SK-N-SH treated with all-trans-retinoic acid at 6 μM for 48 hours (cell line): ENCODE measurements around the gene IFT80.
A peak's percentile ranks its signal among the peaks of the same experiment; 100 is the strongest.
"Not testable (repeated sequence)": the region's sequence is repeated elsewhere in the genome, so short reads cannot be mapped to it uniquely, and the experiment has no call there.

Source experiments
- ATAC-seq: fragments of 200-7000 bp; cut with Tn5 transposase; 3 replicates; pipeline ENCODE4 v1.9.1; 2020; ENCODE audit warnings: mild to moderate bottlenecking, moderate library complexity
- ARNTL ChIP-seq: fragments of 450-650 bp; formaldehyde crosslinking; IDR thresholded peaks from 2 replicates; pipeline ENCODE4 v1.5.0; 2020; ENCODE audit warnings: low read depth, mild to moderate bottlenecking, moderate library complexity, borderline replicate concordance
- BACH2 ChIP-seq: fragments of 250-450 bp; sonication (Bioruptor Pico); IDR thresholded peaks from 2 replicates; pipeline ENCODE4 v1.9.0; 2021; ENCODE audit warnings: mild to moderate bottlenecking, borderline replicate concordance
- CSDC2 ChIP-seq: fragments of 250-450 bp; sonication (Bioruptor Pico); IDR thresholded peaks from 2 replicates; pipeline ENCODE4 v1.5.0; 2020; ENCODE audit warnings: mild to moderate bottlenecking, moderate library complexity
- ESRRG ChIP-seq: fragments of 250-450 bp; sonication (Bioruptor Pico); IDR thresholded peaks from 2 replicates; pipeline ENCODE4 v1.6.1; 2021; ENCODE audit warnings: mild to moderate bottlenecking
- GLIS3 ChIP-seq: fragments of 250-450 bp; sonication (Bioruptor Pico); IDR thresholded peaks from 2 replicates; pipeline ENCODE4 v1.5.0; 2020; ENCODE audit warnings: mild to moderate bottlenecking, moderate library complexity
- ISL1 ChIP-seq: fragments of 250-450 bp; sonication (Bioruptor Pico); IDR thresholded peaks from 2 replicates; pipeline ENCODE4 v2.1.2; 2022; ENCODE audit warnings: mild to moderate bottlenecking, moderate library complexity
- OSR1 ChIP-seq: fragments of 250-450 bp; sonication (Bioruptor Pico); IDR thresholded peaks from 2 replicates; pipeline ENCODE4 v1.8.0; 2022; ENCODE audit warnings: moderate library complexity, mild to moderate bottlenecking, inconsistent platforms
- TCF4 ChIP-seq: fragments of 250-450 bp; sonication (Bioruptor Pico); IDR thresholded peaks from 2 replicates; pipeline ENCODE4 v1.8.0; 2021; ENCODE audit warnings: mild to moderate bottlenecking, moderate library complexity, borderline replicate concordance
- TOX ChIP-seq: fragments of 250-450 bp; sonication (Bioruptor Pico); IDR thresholded peaks from 2 replicates; pipeline ENCODE4 v1.8.0; 2021; ENCODE audit warnings: mild to moderate bottlenecking, moderate library complexity, borderline replicate concordance
- ZC3H10 ChIP-seq: fragments of 250-450 bp; sonication (Bioruptor Pico); IDR thresholded peaks from 2 replicates; pipeline ENCODE4 v1.5.1; 2021; ENCODE audit warnings: mild to moderate bottlenecking, moderate library complexity
- ZFP3 ChIP-seq: fragments of 250-450 bp; sonication (Bioruptor Pico); IDR thresholded peaks from 2 replicates; pipeline ENCODE4 v1.5.0; 2020; ENCODE audit warnings: mild to moderate bottlenecking, moderate library complexity
- ZFP30 ChIP-seq: fragments of 450-650 bp; formaldehyde crosslinking; IDR thresholded peaks from 2 replicates; pipeline ENCODE4 v1.5.0; 2022; ENCODE audit warnings: mild to moderate bottlenecking, moderate library complexity
- ZNF565 ChIP-seq: fragments of 450-650 bp; formaldehyde crosslinking; conservative IDR thresholded peaks from 2 replicates; pipeline ENCODE4 v1.5.0; 2020; ENCODE audit warnings: low read depth, mild to moderate bottlenecking, moderate library complexity
- ZNF70 ChIP-seq: fragments of 450-650 bp; formaldehyde crosslinking; IDR thresholded peaks from 2 replicates; pipeline ENCODE4 v1.5.0; 2020; ENCODE audit warnings: mild to moderate bottlenecking, moderate library complexity
- ZNF8 ChIP-seq: fragments of 450-650 bp; formaldehyde crosslinking; IDR thresholded peaks from 2 replicates; pipeline ENCODE4 v1.5.0; 2020; ENCODE audit warnings: mild to moderate bottlenecking, moderate library complexity
- TF ChIP-seq, protein P1 (sequence below): fragments of 250-450 bp; sonication (Bioruptor Pico); IDR thresholded peaks from 2 replicates; pipeline ENCODE4 v1.8.0; 2020; ENCODE audit warnings: mild to moderate bottlenecking, moderate library complexity, borderline replicate concordance
- TF ChIP-seq, protein P2 (sequence below): fragments of 250-450 bp; sonication (Bioruptor Pico); IDR thresholded peaks from 2 replicates; pipeline ENCODE4 v1.5.1; 2021; ENCODE audit warnings: mild to moderate bottlenecking, moderate library complexity
- TF ChIP-seq, protein P3 (sequence below): fragments of 250-450 bp; sonication (Bioruptor Pico); IDR thresholded peaks from 2 replicates; pipeline ENCODE4 v1.8.0; 2021; ENCODE audit warnings: low read depth, mild to moderate bottlenecking, moderate library complexity, borderline replicate concordance
- TF ChIP-seq, protein P4 (sequence below): fragments of 250-450 bp; sonication (Bioruptor Pico); IDR thresholded peaks from 2 replicates; pipeline ENCODE4 v1.5.1; 2020; ENCODE audit warnings: low read depth, mild to moderate bottlenecking, moderate library complexity
- TF ChIP-seq, protein P5 (sequence below): fragments of 250-450 bp; sonication (Bioruptor Pico); IDR thresholded peaks from 2 replicates; pipeline ENCODE4 v1.5.0; 2020; ENCODE audit warnings: mild to moderate bottlenecking, moderate library complexity

IFT80 gene

DNA sequence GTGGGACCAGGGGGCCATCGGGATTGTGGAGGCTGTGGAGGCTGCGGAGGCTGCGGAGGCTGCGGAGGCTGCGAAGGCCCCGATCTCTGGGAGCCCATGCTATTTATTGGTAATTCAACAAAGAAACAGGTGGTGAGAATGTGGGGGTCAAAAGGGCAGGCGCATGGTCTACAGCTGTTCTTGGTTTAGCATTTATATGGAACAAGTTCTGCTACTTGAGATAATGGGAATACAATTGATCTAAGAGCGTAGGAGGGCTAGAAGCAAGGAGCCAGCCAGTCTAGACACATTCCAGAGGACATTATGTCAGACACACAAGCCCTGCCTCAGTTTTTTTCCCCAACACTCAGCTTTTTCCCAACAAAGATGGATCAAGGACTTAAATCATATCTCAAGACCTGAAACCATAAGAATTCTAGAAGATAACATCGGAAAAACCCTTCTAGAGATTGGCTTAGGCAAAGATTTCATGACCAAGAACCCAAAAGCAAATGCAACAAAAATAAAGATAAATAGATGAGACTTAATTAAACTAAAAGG is 153.7 kb downstream of the IFT80 start (continued):
- TF ChIP-seq, protein P1, sequence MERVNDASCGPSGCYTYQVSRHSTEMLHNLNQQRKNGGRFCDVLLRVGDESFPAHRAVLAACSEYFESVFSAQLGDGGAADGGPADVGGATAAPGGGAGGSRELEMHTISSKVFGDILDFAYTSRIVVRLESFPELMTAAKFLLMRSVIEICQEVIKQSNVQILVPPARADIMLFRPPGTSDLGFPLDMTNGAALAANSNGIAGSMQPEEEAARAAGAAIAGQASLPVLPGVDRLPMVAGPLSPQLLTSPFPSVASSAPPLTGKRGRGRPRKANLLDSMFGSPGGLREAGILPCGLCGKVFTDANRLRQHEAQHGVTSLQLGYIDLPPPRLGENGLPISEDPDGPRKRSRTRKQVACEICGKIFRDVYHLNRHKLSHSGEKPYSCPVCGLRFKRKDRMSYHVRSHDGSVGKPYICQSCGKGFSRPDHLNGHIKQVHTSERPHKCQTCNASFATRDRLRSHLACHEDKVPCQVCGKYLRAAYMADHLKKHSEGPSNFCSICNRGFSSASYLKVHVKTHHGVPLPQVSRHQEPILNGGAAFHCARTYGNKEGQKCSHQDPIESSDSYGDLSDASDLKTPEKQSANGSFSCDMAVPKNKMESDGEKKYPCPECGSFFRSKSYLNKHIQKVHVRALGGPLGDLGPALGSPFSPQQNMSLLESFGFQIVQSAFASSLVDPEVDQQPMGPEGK (CRISPR knock-in tag): no peak
- TF ChIP-seq BACH2 (CRISPR knock-in tag) (no peak), ARNTL (no peak), OSR1 (CRISPR knock-in tag) (no peak), TCF4 (CRISPR knock-in tag) (no peak), ZFP3 (no peak)

DNA sequence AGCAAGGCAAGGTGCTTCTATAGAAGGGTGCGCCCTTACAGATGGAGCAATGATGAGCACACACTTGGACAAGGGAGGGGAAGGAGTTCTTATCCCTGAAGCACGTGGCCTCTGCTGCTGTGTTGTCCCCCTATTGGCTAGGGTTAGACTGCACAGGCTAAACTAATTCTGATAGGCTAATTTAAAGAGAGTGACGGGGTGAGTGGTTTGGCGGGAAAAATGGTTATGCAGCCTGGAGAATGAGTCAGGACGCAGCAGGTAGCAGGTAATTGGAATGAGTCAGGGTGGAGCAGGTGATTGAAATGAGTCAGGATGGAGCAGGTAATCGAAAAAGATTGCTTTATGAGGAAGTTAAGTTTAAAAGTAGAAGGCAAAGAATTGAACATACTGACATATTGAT is 158.3 kb downstream of the IFT80 start:
- ATAC-seq: not testable (repeated sequence)

DNA sequence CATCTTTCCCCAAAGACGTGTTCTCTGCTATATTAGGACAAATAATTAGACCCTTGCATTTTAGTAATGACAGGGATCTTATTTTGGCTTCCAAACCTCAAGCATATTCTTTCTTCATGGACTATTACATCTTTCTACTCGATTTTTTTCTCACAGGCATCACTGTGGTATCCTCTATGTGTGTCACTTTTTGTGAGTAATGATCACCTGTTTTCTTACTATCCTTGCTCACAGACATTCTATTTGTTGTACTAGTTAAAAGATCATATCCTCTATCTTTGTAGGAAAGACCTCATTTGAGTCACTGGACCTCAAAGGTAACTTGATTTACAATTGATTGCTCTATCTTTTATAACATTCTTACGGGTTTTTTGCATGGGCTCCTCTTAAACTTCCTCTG is 167.0 kb downstream of the IFT80 start:
- no peak for ATAC-seq
- TF ChIP-seq ZNF565 (CRISPR knock-in tag) (no peak), GLIS3 (CRISPR knock-in tag) (no peak), TOX (CRISPR knock-in tag) (no peak), ZFP3 (no peak), OSR1 (CRISPR knock-in tag) (no peak), CSDC2 (CRISPR knock-in tag) (no peak), BACH2 (CRISPR knock-in tag) (no peak), ESRRG (CRISPR knock-in tag) (no peak), ZFP30 (CRISPR knock-in tag) (no peak), ZC3H10 (no peak), ZNF8 (CRISPR knock-in tag) (no peak), ZNF70 (CRISPR knock-in tag) (no peak), ARNTL (no peak), ISL1 (no peak)
- TF ChIP-seq, protein P2, sequence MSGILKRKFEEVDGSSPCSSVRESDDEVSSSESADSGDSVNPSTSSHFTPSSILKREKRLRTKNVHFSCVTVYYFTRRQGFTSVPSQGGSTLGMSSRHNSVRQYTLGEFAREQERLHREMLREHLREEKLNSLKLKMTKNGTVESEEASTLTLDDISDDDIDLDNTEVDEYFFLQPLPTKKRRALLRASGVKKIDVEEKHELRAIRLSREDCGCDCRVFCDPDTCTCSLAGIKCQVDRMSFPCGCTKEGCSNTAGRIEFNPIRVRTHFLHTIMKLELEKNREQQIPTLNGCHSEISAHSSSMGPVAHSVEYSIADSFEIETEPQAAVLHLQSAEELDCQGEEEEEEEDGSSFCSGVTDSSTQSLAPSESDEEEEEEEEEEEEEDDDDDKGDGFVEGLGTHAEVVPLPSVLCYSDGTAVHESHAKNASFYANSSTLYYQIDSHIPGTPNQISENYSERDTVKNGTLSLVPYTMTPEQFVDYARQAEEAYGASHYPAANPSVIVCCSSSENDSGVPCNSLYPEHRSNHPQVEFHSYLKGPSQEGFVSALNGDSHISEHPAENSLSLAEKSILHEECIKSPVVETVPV: no peak

- no peak for TF ChIP-seq OSR1 (CRISPR knock-in tag)
- no peak for TF ChIP-seq ZFP30 (CRISPR knock-in tag)
- TF ChIP-seq, protein P2: no peak
- TF ChIP-seq ZNF8 (CRISPR knock-in tag): no peak
- no peak for TF ChIP-seq TOX (CRISPR knock-in tag)
- peak; percentile 82 for TF ChIP-seq ZNF70 (CRISPR knock-in tag)
- no peak for TF ChIP-seq GLIS3 (CRISPR knock-in tag)
Measured at GRCh38 chr3:160227419-160227818, 171.6 kb downstream of the IFT80 start.

DNA sequence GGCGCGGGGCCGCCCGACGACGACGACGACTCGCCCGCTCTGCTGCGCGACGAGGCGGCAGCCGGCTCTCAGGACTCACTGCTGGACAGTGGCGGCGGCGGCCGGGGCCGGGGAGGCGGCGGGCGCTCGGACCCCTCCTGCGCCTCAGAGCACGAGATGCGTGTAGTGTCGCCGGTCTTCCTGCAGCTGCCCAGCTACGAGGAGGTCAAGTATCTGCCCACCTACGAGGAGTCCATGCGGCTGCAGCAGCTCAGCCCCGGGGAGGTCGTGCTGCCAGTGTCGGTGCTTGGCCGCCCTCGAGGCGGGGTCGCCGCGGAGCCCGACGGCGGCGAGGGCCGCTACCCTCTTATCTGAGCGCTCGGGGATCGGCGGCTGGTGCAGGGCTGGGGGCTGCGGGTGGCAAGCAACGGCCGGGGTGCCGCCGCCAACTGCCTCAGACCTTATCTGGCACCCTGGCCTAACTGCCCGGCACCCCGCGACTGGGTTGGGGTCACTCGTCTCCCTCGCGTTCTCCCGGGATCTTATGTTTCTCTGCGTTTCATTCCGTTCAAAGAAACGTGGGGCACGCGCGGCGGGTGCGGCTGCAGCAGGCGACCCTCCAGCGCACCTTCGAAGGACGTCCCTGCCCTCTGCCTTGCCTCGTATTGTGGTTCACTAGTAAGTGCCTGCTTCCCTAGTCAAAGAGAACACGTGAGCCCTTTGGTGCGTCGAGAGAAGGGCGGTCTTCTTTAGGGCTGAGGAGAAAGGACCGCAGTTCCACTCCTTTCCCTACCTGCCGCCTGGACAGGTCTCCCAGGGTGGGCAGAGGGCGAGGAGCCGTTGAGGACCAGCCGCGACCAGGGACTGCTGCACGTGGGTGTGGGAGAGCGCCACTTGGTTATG is 172.8 kb downstream of the IFT80 start:
- ATAC-seq: peak; percentile 51
- TF ChIP-seq CSDC2 (CRISPR knock-in tag): no peak
- TF ChIP-seq OSR1 (CRISPR knock-in tag): no peak
- TF ChIP-seq, protein P3, sequence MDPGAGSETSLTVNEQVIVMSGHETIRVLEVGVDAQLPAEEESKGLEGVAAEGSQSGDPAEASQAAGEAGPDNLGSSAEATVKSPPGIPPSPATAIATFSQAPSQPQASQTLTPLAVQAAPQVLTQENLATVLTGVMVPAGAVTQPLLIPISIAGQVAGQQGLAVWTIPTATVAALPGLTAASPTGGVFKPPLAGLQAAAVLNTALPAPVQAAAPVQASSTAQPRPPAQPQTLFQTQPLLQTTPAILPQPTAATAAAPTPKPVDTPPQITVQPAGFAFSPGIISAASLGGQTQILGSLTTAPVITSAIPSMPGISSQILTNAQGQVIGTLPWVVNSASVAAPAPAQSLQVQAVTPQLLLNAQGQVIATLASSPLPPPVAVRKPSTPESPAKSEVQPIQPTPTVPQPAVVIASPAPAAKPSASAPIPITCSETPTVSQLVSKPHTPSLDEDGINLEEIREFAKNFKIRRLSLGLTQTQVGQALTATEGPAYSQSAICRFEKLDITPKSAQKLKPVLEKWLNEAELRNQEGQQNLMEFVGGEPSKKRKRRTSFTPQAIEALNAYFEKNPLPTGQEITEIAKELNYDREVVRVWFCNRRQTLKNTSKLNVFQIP: no peak
- TF ChIP-seq, protein P4, sequence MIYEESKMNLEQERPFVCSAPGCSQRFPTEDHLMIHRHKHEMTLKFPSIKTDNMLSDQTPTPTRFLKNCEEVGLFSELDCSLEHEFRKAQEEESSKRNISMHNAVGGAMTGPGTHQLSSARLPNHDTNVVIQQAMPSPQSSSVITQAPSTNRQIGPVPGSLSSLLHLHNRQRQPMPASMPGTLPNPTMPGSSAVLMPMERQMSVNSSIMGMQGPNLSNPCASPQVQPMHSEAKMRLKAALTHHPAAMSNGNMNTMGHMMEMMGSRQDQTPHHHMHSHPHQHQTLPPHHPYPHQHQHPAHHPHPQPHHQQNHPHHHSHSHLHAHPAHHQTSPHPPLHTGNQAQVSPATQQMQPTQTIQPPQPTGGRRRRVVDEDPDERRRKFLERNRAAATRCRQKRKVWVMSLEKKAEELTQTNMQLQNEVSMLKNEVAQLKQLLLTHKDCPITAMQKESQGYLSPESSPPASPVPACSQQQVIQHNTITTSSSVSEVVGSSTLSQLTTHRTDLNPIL: no peak
- TF ChIP-seq GLIS3 (CRISPR knock-in tag): no peak
- TF ChIP-seq ZC3H10: no peak
- TF ChIP-seq ZNF70 (CRISPR knock-in tag): no peak
- no peak for TF ChIP-seq ARNTL
- TF ChIP-seq, protein P5, sequence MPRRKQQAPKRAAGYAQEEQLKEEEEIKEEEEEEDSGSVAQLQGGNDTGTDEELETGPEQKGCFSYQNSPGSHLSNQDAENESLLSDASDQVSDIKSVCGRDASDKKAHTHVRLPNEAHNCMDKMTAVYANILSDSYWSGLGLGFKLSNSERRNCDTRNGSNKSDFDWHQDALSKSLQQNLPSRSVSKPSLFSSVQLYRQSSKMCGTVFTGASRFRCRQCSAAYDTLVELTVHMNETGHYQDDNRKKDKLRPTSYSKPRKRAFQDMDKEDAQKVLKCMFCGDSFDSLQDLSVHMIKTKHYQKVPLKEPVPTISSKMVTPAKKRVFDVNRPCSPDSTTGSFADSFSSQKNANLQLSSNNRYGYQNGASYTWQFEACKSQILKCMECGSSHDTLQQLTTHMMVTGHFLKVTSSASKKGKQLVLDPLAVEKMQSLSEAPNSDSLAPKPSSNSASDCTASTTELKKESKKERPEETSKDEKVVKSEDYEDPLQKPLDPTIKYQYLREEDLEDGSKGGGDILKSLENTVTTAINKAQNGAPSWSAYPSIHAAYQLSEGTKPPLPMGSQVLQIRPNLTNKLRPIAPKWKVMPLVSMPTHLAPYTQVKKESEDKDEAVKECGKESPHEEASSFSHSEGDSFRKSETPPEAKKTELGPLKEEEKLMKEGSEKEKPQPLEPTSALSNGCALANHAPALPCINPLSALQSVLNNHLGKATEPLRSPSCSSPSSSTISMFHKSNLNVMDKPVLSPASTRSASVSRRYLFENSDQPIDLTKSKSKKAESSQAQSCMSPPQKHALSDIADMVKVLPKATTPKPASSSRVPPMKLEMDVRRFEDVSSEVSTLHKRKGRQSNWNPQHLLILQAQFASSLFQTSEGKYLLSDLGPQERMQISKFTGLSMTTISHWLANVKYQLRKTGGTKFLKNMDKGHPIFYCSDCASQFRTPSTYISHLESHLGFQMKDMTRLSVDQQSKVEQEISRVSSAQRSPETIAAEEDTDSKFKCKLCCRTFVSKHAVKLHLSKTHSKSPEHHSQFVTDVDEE (CRISPR knock-in tag): no peak

More at GRCh38 chr3:160227419-160227818, 171.6 kb downstream of the IFT80 start:
- ATAC-seq: no peak
